ENCODE results near the gene SLC1A2.

SLC1A2 gene

DNA sequence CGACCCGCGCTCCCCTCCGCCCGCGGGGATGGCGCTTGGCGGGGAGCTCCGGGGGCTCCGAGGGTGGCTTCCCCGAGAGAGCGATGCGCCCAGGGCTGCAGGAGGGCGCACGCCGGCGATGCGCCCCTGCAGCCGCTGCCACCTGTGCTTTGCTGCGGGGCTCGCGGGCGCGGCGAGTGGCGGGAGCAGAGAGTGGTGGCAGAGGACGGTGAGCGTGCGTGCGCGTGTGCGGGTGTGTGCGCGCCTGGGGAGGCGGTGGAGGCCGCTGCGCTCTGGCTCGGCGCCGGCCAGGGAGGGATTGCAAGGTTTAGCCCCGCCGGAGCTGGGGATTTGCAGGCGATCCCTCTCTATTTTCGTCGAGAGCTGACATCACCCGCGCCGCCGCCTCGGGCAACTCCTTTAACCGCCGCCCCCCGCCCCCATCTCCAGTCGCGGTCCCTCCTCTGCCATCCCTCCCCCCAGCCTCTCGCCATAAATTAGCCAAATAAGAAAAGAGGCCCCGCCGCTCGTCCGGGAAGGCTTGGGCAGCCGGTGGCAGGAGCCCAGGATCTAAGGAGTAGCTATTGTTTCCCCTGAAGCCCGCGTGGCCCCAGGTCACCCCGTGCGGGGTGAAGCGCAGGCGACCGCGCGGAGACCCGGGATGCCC is at the start of gene SLC1A2:
Gene SLC1A2, minus strand, starts transcription at position 375 of the 646 bp plus-strand sequence. CDS start 592 bp downstream, outside the sequence.
- no peak for DNase-seq

DNA sequence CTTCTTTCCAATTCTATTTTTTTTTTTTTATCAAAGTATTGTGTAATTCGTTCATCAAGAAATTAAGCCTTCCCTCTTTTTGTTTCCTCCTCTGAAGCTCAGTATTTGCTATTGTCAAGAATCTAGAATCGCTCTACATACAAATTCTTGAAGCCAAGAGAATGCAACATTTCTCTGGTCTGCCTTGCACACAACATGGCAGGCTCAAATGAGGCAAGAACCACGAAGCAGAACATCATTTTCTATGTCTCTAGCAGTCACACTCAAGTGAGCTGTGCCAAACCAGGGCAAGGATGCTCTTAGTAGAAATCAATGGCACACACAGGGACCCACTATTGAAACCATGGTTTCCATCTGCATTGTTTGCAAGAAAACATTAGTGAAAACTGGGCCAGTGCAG is 46.7 kb upstream of the SLC1A2 start:
- no peak for DNase-seq

DNA sequence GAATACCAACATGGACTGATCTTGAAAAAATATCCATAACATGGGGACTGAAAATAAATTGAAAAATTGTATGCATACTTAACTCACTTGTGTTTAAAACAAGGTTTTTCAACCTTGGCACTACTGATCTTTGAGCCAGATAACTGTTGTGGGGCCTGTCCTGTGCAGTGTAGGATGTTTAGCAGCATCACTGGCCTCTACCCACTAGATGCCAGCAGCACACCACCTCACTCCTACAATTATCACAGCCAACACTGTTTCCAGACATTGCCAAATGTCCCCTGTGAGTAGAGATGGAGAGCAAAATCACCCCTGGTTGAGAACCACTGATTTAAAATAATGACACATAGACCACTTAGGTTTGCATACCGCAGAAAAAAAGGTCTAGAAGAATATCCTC is 45.0 kb upstream of the SLC1A2 start:
- DNase-seq = no peak

DNA sequence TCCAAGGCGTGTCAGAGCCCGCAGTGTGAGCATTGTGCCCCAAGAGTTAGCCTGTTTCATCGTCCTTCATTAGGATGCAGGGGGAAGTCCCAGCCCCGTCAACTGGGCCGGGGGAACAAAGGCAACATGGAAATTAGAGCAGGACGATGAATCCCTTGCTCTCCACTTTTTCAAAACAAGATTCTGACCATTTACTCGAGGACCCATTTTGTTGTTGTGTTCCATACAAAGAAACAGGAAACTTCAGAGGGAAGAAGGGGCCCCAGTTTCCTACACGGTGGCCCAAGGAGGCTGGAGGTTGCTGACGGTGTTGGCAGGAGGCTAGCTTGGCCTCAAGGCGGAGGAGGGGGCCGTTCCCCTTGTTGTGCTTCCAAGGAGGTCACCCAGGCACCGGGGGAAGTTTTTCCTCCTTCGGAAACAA is 44.0 kb upstream of the SLC1A2 start:
- DNase-seq = no peak

DNA sequence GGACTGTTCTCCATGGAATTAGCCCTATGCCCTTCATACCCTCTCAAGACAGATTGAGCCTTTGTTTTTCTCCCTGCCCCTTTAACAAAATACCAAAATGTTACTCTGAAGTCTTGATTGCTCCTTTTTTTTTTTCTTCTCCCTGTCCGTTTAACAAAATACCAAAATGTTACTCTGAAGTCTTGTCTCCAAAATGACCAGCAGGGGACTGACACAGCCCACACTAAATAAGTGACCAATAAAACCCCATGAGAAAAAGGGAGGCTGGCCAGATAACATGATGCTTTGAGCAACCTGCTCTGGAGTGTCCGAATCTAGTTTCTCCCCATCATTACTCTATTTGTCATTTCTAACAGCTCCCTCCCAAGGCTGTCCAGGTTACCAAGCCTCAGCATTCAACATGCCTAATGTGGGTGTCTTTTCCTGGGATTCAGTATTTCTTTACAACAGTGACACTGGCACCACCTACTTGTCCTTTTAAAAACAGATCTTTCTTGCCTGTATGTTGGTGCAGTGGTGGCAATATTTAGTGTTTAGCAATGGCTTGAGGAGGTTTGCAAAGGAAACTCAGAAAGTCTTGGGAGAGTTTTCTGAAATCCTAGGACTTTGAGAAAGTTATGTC is 42.7 kb upstream of the SLC1A2 start:
- no peak for DNase-seq

DNA sequence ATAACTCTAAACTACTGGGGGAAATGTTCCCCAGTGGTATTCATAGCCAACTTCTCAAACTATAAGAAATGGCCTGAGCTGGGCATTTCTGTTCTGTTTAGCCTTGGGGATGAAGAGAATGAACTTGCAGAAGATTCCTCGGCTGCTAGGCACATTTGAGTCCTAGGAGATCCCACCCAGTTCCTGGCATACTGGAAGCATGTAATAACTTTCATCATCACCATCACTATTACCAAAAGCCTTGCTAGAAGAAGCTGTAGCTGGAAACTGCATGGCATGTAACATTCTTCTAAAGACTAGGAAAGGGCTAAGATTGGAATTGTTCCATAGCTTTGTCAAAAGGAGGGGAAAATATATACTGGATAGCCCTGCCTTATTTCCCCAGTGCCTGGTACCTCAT is 40.1 kb upstream of the SLC1A2 start:
- DNase-seq = no peak

DNA sequence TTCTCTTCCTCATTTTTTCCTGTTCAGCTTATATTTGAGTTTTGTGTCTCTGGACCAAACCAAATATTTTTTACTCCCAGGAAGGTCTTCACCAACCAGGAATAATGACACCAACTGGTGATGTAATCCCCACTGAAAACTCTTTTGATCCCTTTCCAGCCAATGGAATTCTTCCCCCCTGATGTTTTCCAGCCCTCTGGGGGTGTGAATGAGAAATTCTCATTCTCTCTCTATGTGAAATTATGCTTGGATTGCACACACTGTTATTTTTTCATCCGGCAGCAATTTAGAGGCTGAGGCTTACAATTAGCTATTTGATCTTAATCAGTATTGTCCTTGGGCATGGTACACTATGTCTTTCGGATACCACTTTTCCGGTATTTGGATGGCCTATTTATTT is 39.5 kb upstream of the SLC1A2 start:
- no peak for DNase-seq

DNA sequence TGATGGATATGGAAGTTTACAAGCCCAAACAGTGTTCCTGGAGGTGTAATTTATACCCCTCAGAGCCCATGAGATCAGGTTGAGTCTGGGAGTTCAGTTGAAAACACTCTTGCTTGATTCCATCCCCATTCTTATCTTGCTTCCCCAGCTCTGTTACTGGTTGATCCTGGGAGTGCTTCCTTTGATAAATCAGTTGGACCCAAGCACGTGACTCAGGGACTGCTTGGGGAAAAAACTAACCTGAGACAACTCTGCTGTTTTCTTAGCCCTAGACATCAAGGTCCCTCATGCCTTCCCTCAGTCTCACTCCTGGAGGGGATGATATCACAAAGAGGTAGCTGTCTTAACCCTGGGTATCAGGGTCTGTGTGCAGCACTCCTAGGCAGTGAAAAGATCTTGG is 35.0 kb upstream of the SLC1A2 start:
- no peak for DNase-seq

DNA sequence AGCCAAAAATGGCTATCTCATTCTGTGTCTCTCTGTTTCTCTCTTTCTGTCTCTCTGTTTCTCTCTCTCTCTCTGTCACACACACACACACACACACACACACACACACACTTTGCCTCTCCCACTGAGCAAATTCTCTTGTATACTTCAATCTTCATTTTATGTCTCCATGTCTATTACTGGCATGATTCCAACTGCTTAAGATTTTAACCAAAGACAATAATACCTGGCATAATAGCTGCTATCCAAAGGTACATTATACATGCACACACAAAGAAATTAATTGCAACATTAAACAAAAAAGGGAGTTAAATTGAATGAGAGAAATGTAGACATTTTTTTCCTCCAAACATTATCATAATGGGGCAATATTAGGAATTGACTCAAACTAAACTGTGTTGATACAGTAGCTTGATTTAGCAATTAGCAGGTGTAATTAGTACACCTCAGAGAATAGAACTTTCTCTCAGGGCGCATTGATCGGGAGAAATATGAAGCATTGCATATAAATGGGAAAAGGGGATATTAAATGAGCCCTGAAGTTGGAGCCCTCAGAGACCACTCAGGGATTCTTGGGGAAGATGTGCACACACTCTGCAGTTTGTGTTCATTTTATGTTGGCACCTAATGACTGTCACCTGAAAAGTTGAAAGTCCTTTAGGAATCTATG is 17.4 kb upstream of the SLC1A2 start:
- no peak for DNase-seq

DNA sequence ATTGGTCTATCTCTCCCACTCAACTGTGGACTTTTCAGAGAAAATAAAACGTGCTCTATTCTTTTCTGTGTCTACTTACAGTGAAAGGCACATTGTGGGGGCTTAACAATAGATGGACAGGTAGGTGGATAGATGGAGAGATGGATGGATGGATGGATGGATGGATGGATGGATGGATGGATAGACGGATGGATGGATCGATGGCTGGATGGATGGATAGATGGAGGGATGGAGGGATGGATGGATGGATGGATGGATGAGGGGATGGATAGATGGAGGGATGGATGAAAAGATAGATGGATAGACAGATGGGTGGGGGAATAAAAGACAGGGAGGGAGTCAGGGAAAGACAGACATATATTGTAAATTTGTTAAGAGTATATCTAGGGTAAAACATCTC is 14.2 kb upstream of the SLC1A2 start:
- no peak for DNase-seq

DNA sequence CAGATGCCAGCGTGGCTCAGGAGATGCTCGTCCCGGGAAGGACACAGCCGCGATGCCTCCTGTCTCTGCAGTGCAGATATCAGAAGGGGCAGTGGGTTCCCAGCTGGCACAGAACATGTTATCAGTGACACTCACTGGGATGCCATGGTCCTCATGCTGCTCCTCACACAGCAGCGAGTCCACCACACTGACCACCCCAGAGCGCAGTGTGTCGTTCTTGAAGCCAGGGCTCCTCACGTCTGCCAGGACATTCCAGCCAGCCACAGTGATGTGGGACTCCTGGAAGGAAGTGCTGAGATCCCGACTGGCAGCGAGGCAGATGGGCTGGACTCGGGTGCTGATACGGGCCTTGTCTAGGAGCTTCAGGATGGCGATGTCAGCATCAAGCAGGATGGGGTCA is 13.1 kb upstream of the SLC1A2 start:
- DNase-seq = no peak

DNA sequence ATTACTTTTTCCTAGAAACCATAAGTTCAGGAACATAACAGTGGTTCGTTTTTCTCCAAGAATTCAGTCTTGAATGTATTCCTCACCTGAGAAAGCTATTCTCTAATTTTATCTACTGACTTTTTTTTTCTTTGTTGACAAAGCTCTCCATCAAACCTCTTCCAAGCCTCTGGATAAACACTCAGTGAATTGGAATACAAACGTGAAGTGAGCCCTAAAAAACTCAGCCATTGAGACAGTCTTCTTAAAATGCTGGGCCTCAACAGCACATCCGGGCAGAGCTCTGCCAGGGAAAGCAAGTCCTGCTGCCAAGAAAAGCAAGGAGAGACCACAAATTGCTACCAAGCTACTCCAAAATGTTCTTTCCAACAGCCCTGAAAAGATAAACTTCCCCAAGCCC is 7.7 kb upstream of the SLC1A2 start:
- no peak for DNase-seq

DNA sequence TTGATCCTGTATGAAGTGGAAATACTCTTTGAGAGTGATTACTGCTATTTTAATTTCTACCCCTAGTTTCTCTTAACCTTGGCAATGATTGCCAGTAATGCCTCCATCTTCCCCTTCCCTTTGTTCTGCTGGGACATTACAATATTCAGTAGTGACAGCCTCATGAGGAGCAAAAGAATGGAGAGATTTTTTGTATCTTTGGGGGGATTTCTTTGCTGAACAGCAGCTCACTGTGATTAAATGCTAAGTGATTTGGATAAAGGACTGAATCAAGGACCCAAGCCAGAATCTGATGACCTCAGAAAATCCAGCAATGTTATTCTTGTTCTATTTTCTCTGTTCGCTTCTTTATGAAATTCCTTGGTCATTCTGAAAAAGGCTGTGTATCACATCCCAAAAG is 7.0 kb upstream of the SLC1A2 start:
- no peak for DNase-seq

DNA sequence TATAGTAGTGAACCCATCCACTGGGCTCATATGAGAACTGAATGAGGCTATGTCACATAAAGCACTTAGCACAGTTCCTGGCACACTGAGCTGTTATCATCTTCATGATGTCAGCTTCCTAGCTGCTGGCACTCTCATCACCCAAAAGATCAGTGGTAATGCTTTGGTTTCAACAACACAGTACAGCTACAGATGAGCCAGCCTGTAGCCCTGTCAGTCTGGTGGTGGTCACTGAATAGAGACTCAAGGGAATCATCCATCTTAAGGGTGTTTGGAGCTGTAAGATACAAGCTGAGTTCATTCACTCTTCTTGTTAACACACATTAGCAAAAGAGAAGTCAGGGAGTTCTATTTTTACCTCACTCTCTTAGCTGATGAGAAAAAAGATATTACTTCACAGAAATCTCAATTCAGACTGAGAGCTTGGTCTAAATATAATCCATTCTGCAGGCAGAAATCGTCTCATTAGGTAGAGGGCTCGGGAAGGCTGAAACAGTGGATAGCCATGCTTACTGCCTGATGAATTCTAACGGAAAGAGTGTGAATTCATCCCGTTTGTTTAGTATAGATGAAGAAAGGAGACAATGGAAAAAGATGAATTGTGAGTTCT is 6.3 kb upstream of the SLC1A2 start:
- DNase-seq = no peak

DNA sequence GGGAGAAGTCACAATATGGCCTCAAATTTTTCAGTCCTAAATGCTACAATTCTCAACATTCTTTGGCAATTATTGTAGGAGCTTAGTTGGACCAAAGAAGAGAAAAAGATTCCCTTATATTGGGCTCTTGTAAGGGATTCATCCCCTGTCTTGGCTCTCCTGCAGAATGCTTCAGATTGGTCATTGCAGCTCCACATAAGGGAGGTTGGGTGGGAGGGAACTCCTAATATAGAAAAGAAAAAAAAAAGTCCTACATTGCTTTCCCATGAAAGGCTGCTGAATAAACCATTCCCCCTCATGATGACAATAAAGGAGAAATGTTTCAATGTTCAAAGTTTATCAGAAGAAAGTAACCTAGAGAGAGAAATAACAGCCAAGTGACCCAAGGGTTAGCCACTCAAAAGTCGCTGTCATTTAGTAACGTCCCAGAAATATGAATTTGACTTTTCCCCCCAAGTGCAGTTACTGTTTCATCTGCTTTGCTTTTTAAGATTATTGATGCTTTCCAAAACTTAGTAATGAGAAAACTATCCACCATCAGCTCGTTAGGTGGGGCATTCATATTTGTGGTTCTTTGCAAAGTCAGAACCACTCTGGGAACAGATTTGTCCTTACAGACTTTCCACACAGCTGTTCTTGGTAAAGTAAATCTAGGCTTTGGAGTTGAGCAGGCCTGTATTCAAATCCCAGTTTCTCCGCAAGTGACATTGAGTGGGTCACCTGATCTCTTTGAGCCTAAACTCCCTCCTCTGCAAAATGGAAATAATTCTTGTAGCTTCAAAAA is 5.0 kb upstream of the SLC1A2 start:
- DNase-seq = no peak

DNA sequence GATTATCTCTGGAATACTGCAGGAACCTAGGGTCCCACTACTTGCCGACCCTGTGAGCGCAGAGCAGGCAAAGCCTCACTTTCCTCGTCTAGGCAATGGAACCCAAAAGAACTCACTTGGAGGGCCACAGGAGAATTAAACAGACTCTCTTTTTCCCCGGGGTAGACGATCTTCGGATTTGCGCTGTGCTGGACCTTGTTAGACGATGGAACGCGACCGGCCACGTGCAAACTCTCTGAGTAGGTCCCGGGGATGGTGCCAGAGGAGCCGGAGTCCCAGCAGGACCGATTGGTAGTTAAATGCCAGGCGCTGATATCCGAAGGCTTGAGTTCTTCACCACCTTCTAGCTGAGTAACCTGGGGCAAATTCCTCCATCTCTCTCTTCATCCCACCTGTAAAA is 1.0 kb upstream of the SLC1A2 start:
- no peak for DNase-seq

DNA sequence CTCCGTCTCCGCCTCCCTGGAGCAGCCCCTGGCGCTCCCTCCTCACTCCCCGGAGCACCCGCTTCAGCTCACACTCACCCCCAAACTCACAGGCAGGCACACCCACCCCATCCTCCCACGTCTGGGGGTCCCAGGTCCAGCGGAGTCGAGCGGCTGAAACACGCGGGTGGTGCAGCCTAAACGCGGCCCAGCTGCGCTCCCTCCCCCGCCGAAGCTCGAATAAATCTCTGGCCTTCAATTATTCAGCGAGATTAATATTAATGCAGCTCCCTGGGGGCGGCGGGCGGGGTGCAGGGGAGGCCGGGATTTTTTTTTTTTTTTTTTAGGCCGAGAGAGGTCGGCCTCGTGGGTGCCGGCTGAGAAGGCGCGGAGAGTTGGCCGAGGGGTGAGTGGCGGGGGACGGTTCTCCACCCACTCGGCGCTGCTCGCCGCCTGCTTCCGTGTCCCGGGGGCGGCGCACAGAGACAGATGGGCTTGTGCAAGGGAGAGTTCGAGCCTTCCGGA is 524 bp upstream of the SLC1A2 start:
- DNase-seq = no peak

DNA sequence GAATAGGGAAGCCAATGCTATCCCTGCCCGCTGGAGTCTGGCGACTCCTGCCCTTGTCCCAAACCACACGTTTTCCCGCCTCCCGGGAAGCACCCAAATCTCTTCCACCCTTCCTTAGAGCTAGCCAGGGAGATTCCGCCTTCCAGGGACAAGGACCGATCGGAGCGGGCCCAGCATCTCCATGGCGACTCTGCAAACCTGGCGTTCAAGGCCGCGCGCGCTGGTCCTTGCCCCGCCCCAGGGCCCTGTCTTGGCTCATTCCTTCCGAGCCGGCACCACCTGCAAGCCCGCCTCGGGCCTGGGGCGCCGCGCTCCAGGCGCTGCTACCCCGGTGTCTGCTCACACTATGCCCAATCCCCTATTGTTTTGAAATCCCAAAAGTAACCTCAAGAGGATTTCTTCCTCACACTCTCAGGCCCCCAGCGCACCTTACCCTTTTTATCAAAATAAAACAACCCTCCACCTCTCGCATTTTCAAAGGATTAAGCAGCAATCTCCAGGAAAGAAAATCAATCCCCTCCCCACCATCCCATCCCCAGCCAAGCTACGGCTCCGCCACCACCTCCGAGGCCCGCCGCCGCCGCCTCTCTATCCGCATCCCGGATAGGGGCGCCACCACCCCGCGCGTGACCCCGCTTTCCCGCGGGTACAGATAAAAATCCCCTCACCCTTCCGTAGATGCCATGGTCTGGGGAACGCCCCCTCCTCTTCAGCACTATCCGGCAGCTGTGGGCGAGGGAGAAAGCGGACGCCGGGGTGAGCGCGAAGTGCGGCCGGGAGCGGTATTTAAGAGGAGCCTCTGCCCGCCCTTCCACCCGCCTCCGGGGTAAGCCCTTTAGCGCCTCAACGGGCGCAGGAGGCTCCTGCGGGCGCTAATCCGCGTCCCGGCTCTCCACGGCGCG is 825 bp downstream of the SLC1A2 start:
- DNase-seq = peak in 1 of 2 donors; percentile 18

DNA sequence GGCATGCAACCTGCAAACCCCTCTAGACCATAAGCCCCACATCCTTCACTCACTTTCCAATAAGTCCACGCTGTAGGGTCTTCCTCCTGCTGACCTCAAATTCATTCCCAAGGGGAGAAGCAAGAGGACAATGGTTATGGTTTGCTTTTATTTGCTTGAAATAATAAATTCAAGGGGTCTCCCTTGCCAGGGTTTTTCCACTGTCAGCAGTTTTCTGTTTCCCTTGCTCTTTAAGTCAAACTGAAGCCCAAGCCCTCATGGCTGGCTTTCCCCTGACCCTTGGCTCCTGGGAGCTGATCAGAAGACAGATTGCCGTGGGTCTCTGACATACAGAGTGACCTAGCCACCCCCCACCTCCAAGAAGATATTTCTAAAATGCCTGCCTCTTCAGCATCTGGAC is 3.9 kb downstream of the SLC1A2 start:
- DNase-seq = no peak

DNA sequence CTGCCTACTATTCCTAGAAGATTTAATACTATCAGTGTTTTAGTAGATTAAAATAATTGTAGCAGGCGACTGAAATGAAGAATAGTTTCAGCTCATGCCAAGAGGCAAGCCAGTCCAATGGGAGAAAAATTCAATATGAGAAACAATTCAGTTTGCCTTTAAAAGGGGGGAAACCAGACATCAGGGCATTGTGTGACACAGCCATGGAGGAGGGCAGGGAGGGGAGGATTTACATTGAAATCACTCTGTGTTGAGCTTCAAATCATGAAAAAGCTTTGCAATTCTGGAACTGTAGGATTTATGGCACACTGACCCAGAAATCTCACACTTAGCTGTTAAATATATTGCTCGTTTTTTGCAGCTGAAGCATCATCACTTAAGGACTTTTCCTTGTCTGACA is 4.6 kb downstream of the SLC1A2 start:
- no peak for DNase-seq

DNA sequence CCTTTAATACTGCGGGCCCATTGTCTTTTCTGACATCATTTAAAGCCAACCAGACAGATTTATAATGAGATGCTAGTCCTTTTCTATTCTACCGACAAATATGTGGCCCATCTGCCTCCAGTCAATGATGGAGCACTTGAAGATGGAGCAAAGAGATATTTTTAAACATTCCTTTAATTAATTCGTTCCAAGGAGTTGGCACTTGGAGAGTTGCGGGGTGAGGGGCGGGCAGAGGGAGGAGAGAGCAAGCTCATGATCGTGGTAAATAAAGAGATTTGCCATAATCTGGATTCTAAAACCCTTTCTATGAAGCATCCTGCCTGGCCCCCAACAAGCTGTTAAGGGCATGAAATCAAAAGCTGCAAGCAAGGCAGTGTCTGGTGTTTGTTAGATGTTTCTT is 5.0 kb downstream of the SLC1A2 start:
- no peak for DNase-seq

DNA sequence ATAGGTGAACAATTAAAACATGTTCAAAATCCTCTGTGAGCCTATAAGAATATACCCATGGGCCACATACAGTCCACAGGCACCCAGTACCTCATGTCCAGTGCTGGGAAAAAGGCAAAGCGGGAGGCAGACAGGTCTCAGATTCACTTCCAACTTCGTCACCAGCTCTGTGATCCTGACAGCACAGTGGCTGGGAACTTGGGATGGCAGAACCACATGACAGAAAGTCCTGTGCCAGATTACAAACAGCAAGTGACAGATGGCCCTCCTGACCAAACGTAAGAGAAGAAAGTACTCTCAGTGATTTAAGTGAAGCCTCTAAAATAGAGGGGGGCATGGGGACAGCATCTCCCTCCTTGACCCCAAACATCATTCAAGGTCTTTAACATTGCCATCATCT is 5.8 kb downstream of the SLC1A2 start:
- DNase-seq = no peak
